Measurements from ENCODE around the gene MKKS.
"Not testable (repeated sequence)": the region's sequence is repeated elsewhere in the genome, so short reads cannot be mapped to it uniquely, and the experiment has no call there.

- not testable (repeated sequence) for TF ChIP-seq CTCF (conservative IDR thresholded peaks at IDR 0.05 in 1 of 2, IDR thresholded peaks at IDR 0.05 in 1 of 2; ENCODE audit: extremely low read depth in 1 of 2, insufficient read depth in 1 of 2, low read depth in 1 of 2, low read length in 2 of 2); EZH2 (IDR thresholded peaks at IDR 0.05; ENCODE audit: borderline replicate concordance, low read length)
Observed at GRCh38 chr20:10394752-10395151, 39.3 kb downstream of the MKKS start.
